VCaP (cell line): Measurements from ENCODE around the gene ACAP3.
A peak's percentile ranks its signal among the peaks of the same experiment; 100 is the strongest.
"Not testable (repeated sequence)": the region's sequence is repeated elsewhere in the genome, so short reads cannot be mapped to it uniquely, and the experiment has no call there.

Source experiments
- H3K27ac ChIP-seq: fragments of 450-650 bp; 2 replicates; pipeline ENCODE4 v1.5.1; 2017
- CTCF ChIP-seq: fragments of 450-650 bp; conservative IDR thresholded peaks from 2 replicates; pipeline ENCODE4 v1.5.1; 2017; ENCODE audit warnings: mild to moderate bottlenecking, moderate library complexity

ACAP3 gene

GRCh38 chr1:1320666-1321448 lies 13.1 kb upstream of the ACAP3 start:
- TF ChIP-seq CTCF, result no peak

GRCh38 chr1:1319646-1319941 lies 11.9 kb upstream of the ACAP3 start:
- no peak overlapping the region for H3K27ac ChIP-seq
- TF ChIP-seq CTCF, result no peak

More at GRCh38 chr1:1320666-1321448, 13.1 kb upstream of the ACAP3 start:
- no peak overlapping the region; the same call in 1 of the 2 replicates for H3K27ac ChIP-seq

DNA sequence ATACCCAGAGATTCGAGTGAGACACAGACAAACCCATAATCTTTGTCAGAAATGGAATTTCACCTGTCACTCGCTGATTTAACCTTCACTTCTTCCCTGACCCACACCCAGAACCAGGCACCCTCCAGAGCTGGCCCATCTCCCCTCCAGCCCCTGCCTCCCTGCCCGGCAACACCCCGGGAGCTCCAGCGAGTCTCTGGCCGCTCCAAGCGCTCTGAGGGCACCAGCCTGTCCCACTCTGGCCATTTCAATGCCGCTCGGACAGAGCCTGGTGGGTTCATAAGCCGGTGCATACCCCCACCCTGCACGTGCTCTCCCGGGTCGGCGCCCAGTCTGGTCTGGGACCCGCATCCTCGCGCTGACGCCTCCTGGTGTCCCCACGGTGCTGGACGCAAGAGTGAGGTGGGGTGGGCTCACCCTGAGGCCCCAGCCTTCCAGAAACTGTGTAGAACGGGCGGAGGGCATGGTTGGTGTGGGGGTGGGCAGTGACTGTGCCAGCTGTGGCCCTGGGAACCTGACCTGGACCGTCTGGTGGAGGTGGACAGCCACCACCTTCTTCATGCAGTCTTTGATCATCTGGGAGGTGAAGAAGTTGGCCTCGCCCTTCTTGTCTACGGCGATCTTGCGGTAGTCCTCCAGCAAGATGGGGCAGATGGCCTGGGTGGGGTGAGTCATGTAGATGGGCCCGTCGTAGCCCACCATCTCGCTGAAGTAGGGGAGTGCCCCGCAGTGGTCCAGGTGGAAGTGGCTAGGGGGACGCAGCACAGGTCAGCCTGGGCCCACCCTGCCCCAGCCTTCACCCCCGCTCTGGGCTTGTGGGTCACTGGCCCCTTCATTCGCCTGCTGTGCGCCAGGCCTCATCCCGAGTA lies 11.3 kb upstream of the ACAP3 start:
- no peak for TF ChIP-seq CTCF
- H3K27ac ChIP-seq, result peak overlapping the region; percentile 49

GRCh38 chr1:1318131-1318652 lies 10.5 kb upstream of the ACAP3 start:
- H3K27ac ChIP-seq, result peak overlapping the region; percentile 49
- no peak for TF ChIP-seq CTCF

DNA sequence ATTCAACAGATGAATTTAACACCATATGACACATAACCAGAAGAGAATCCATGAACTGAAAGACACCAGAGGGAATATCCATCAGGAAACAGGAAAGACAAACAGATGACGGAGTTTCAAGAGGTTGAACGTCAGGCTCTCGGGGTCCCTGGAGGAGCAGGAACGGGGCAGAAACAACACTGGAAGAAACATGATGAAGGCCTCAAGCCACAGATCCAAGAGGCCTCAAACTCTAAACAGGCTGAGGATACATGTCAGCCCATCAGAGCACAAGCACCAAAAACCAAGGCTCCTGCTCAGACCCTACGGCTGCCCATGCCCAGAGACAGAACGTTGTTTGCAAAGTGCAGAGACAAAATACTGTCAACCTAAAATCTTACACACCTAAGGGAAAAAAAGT lies 9.7 kb upstream of the ACAP3 start:
- H3K27ac ChIP-seq, result peak overlapping the region; percentile 49
- TF ChIP-seq CTCF, result no peak

DNA sequence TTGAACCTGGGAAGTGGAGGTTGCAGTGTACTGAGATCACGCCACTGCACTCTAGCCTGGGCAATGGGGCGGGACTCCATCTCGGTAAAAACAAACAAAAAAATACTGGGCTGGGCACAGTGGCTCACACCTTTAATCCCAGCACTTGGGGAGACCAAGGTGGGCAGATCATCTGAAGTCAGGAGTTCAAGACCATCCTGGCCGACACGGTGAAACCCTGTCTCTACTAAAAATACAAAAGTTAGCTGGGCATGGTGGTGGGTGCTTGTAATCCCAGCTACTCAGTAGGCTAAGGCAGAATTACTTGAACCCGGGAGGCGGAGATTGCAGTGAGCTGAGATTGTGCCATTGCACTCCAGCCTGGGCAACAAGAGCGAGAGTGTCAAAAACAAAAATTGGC lies 8.5 kb upstream of the ACAP3 start:
- H3K27ac ChIP-seq, result not testable (repeated sequence)

DNA sequence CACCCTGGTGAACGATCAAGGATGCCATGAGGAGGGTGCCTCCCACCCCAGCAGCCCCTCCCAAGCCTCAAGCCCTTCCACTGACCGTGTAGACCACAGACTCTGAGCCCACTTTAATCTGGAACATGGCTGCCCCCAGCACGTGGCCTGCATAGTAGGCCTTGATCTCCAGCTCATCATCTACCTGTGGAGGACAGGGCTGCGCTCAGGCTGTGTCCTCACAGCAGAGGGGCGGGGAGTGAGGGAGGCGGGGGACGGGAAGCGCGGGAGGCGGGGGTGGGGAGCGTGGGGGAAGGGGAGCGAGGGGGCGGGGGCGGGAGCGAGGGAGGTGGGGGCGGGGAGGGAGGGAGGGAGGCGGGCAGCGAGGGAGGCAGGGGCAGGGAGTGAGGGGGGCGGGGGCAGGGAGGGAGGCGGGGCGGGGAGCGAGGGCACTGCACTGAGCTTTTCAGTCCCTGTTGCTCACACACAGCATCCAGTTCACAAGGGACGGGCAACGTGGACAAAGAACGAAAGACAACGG lies 7.8 kb upstream of the ACAP3 start:
- H3K27ac ChIP-seq, result no peak overlapping the region
- no peak for TF ChIP-seq CTCF
